IPS DF 19.7 (cell line): ENCODE measurements around the gene METTL23.

Experiments used
- DNase-seq: peaks from one replicate; pipeline ENCODE4 v3.0.0-alpha.2; 2013; ENCODE audit warnings: low read depth, low spot score

The METTL23 gene

DNA sequence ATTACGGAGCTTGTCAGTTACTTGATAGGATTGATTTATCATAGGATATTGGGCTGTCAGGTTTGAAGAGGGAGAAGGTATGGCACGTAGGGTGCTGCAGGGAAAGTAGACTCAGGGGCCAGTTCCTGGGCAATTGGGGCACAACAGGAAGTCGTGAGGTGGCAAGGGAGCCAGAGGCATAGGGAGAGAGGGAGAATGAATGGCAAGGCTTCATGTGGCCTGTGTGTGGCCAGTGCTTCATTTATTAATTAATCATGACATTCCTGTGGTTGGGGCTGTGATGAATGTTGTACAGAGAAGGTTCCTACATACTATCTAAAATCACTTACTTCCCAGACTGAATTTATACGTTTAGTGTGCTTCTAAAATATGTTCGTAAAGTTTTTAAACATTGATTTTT is 30.6 kb downstream of the METTL23 start:
- no peak for DNase-seq

GRCh38 chr17:76758570-76758969 is 31.9 kb downstream of the METTL23 start:
- no peak for DNase-seq

DNA sequence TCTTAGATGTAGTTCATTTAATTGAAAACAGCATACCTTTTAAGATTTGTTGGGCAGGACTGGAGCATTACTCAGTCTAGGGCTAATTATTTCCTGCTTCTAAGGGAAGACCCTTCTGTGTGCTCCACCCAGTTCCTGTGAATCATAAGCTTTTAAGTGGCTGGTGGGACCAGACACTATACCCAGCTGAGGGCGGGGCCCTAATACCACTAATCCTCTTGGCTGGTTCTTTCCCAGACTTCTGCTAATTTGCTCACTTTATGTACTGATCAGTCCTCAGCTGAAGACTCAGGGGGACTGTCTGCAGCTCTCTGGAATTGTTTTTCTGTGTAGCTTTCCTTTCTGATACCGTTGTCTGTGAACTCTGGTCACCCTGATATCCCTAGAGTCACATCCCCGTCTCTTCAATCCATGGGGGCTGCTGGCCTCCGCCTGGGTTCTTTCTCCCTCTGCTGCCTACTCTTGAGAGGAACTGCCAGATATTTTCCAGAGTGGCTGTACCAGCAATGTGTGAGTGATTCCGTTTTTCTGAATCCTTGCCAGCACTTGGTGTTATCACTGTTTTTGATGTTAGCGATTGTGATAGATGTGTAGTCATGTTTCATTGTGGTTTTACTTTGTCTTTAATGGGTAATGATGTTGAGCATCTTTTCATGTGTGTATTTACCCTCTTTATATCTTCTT is 46.3 kb downstream of the METTL23 start:
- no peak for DNase-seq

- no peak for DNase-seq
Measured at GRCh38 chr17:76775021-76775600, 48.5 kb downstream of the METTL23 start.

DNA sequence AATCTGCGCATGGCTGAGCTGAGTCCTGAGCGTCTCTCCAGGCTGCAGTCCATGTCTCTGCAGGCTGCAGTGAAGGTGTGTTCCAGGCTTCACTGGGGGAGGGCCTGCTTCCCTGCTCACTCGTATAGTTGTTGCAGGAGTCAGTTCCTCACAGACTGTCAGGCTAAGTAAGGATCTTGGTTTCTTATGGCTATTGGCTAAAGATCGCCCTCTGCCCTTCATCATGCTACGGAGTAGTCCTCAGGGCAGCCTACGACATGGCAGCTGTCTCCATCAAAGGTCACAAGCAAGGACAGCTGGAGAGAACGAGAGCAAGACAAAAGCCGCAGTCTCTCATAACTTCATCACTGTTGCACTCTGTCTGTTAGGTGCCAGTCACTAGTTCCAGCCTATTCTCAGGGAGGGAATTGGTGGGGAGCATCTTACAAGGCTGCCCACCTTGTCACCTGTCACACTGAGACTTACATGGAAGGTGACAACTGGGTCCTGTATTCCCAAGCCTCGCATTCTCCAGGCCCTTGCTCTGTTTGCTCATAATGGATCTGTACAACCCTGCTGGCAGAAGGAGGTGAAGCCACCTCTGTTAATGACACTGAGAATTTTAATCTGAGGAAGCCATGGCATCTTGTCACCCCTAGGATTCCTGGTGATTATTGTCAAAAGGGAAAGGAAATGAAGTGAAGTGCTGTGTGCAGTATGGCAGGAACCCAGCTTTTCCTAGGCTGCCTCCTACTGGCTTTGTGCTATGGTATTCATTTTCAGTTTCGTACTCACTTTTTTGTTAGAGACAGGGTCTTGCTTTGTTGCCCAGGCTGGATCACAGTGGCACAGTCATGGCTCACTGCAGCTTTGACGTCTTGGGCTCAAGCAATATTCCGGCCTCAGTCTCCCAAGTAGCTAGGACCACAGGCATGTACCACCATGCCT is 54.7 kb downstream of the METTL23 start:
- no peak for DNase-seq

- no peak for DNase-seq
Measured at GRCh38 chr17:76783146-76783545, 56.5 kb downstream of the METTL23 start.
